GM12801 (cell line): ENCODE results near the gene KCNQ1.

Experiments used
- CTCF ChIP-seq: IDR thresholded peaks from one replicate; pipeline ENCODE4 v1.5.1; 2011; ENCODE audit warnings: control low read depth; ENCODE audit not compliant: insufficient read length; ENCODE audit errors: extremely low read depth

KCNQ1 gene

DNA sequence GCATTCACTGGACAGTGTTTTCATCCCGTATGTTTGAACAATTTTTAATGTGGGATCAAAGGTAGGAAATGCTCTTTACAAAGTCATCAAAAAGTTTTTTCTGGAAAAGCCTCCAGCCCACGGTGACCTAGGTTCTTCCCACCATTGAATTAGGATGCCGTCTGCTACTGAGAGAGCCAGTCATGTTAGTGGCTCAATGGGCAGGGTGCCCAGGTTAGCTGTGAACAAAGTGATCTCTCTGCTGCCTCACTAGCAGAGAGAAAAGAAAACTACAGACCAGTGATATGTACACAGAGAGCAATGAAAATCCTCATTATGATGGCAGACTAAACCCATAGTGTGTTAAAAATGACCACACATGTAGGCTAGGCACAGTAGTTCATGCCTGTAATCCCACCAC lies 32.4 kb downstream of the KCNQ1 start:
- no peak for TF ChIP-seq CTCF

DNA sequence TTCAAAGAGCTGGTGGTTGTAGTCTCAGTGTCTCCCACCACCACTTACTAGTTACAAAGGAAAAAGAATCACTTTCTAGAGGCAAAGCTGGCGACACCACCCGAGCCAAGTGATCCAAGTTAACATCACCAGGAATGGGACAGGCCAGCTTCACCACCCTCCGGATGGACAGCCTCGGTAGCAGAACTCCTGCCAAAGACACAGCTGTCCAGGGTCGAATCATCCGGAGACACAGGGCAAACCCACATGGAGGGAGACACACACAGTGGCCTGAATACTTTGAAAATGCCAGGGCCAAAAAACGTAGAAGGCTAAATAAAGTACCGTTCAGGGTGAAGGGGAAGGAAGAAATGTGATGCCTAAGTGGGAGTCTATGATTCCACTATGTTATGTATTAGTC lies 33.1 kb downstream of the KCNQ1 start:
- no peak for TF ChIP-seq CTCF

GRCh38 chr11:2480874-2481220 lies 36.0 kb downstream of the KCNQ1 start:
- no peak for TF ChIP-seq CTCF

GRCh38 chr11:2481253-2481652 lies 36.4 kb downstream of the KCNQ1 start:
- no peak for TF ChIP-seq CTCF

- TF ChIP-seq CTCF = no peak
Measured at GRCh38 chr11:2482204-2482603, 37.4 kb downstream of the KCNQ1 start.

DNA sequence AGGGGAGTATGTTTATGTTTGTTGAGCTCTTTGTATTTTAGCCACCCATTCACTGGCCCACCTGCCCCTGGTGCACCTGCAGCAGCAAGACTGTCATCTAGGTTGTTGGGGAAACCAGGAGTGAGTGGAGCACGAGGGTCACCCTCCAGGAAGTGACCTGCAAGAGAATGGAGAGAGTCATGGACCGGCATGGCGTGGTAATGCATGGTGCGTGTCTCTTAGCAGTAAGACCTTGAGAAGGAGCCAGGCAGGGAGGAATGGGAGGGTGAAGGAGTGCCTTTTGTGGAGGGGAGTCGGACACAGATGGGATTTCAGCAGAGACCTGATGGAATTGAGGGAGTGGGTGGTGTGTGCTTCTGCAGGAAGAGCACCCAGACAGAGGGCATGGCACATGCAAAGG lies 37.9 kb downstream of the KCNQ1 start:
- no peak for TF ChIP-seq CTCF

DNA sequence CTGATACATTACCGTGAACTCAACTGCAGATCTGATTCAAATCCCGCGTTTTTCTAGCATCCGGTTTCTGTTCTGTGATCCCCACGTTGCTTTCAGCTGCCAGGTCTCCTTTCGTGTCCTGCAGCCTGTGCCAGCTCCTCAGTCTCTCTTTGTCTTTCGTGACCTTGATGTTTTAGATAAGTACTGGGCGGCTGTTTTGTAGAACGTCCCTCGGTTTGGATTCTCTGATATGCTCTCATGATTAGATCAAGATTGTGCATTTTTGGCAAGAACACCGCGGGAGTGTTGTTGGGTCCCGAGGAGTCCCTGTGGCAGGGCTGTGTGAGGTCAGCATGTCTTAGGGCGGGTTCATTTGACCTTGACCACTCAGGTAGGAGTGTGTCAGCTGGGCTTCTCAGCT lies 38.6 kb downstream of the KCNQ1 start:
- no peak for TF ChIP-seq CTCF

DNA sequence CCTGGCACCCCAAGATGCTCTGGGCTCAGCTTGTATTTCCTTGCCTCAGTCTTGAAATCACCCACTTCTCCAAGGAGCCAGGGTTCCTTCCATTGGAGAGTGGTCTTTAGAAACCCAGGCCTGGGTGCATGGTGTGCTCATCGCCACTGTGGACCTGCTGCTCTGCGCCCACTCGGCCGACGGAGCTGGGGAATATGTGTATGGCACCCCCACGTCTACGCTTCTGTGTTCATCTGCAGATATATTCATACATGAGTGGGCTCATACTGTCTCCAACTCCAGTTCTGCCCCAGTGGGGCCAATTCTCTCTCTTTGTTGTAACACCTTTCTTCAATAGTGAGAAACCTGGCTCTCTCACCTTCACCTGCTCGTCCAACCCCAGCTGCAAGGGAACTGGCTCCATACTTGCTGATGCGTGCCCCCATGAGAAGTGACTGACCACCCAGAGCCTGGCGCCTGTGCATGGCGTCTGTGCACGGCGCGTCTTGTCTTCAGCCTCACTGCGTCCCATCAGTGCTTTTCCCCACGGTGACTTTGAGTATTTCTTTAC lies 39.8 kb downstream of the KCNQ1 start:
- no peak for TF ChIP-seq CTCF
